Placental epithelial cell (primary cell): ENCODE measurements around the gene GLIPR1. TPM values are rescaled to one million over a fixed set of nuclear protein-coding genes. Genes with fewer than 3 reads are reported as not detected.

ENCODE experiments used
- total RNA-seq: library from RNA; depleted of rRNA; stranded (reverse); fragments of >200 nt; gene quantifications from 2 replicates; pipeline ENCODE4 v1.2.3, GENCODE V29; 2012

GLIPR1 gene
- total RNA-seq: 2.0 and 38.4 TPM in 2 replicates

DNA sequence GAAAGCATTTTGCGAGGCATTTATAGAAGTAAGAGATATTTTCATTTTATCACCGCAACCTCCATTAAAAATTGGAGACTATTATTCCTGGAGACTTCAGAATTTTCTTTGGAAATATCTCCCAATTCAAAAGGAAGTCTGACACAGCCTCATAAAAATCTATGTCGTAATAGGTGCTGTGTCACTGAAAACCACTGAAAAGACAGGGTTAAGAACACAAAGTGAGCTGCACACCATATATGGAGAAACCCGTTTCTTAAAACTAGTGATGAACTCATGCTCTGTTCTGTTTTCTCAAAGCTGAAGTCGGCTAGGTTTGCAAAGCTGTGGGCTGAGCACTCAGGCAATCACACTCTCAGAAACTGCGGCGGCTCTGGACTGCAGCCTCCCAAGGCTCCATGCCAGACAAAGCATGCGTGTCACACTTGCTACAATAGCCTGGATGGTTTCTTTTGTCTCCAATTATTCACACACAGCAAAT, at the start of gene GLIPR1:
Gene GLIPR1 (plus strand): TSS at position 287 of the 481 bp plus-strand sequence. CDS start 126 bp downstream, at position 413.

DNA sequence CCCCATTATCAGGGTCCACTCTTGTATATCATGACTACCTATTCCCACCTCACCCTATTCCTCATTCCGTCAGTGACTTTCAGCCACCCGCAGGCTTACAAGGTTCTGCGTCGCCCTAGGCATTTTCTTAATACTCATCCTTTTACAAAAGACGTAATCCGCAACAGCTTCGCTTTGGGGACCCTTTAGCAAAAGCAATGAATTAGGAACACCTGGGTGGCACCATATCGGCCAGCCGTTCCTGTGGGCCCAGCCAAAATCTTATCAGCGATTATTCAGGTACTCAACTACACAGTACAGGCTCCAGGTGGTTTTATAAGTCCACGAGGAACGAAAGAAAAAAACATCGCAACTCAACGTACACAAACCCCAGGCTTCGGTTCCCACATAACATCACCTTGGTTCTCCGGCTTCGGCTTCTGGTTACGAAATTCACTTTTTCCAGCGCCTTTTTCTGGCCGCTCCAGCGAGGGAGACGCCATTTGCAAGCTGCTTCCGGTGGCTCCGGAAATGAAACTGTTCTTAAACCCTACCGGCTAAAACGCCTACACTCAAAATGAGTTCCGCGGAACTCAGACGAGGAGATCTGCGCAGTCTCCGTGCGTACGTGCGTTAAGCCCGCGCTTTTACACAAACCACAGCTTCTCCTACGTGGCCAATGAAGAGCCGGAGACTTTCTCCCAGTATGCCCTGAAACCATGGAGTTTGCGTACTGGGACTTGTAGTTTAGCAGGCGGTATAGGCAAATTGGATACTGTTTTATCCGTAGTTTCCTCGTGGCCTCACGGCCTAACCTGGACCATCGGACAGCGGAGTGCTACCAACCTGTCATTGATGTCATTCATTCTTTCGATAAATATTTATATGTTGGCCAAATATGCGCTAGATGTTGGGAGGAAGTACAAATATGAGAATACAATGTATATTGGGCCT, 30.8 kb downstream of the GLIPR1 start, which contains the start of gene KRR1:
Gene KRR1 (minus strand): TSS at position 494 of the 933 bp plus-strand sequence. CDS start 12 bp downstream, at position 482.

Other genes starting within 250 kb of the GLIPR1 start
- gene CAPS2, start 150.4 kb upstream of the GLIPR1 start, total RNA-seq: 1.6 and 6.3 TPM in 2 replicates
- 0.79 TPM in 1 of 2 replicates, not detected in the other for gene GLIPR1L1, start 146.1 kb upstream of the GLIPR1 start, total RNA-seq
- gene GLIPR1L2, start 89.7 kb upstream of the GLIPR1 start, total RNA-seq: 0.11 and 0.79 TPM in 2 replicates
- gene KRR1, start 30.9 kb downstream of the GLIPR1 start, total RNA-seq: 21.2 and 27.4 TPM in 2 replicates